Parathyroid adenoma (tissue), 2 donors: ENCODE data around the gene RSF1.

ENCODE experiments used
- H2AFZ ChIP-seq: fragments of 300-600 bp; sonication (generic); one replicate; pipeline ENCODE4 v1.7.0; 2017; ENCODE audit warnings: antibody characterized with exemption, mild to moderate bottlenecking
- H3K27ac ChIP-seq: fragments of 300-600 bp; sonication (generic); one replicate; pipeline ENCODE4 v1.7.0; 2017
- H3K27me3 ChIP-seq: fragments of 300-600 bp; sonication (generic); one replicate; pipeline ENCODE4 v1.7.0; 2017; ENCODE audit warnings: low read length; ENCODE audit not compliant: control insufficient read depth, insufficient read depth
- H3K36me3 ChIP-seq: fragments of 300-600 bp; sonication (generic); one replicate; pipeline ENCODE4 v1.7.0; 2017; ENCODE audit warnings: low read length; ENCODE audit not compliant: control insufficient read depth, insufficient read depth
- H3K4me1 ChIP-seq: fragments of 300-600 bp; sonication (generic); one replicate; pipeline ENCODE4 v1.7.0; 2017; ENCODE audit warnings: control low read depth
- H3K4me2 ChIP-seq: fragments of 300-600 bp; sonication (generic); one replicate; pipeline ENCODE4 v1.7.0; 2017; ENCODE audit warnings: low read length
- H3K4me3 ChIP-seq: fragments of 300-600 bp; sonication (generic); one replicate; pipeline ENCODE4 v1.7.0; 2017; ENCODE audit warnings: low read depth, low read length
- H3K79me2 ChIP-seq: fragments of 300-600 bp; sonication (generic); one replicate; pipeline ENCODE4 v1.7.0; 2017; ENCODE audit warnings: control low read depth
- H3K9ac ChIP-seq: fragments of 300-600 bp; sonication (generic); one replicate; pipeline ENCODE4 v1.7.0; 2017; ENCODE audit warnings: mild to moderate bottlenecking
- H3K9me3 ChIP-seq: fragments of 300-600 bp; sonication (generic); one replicate; pipeline ENCODE4 v1.7.0; 2017; ENCODE audit warnings: low read length; ENCODE audit not compliant: control insufficient read depth
- TF ChIP-seq, protein P1 (sequence below): fragments of 300-600 bp; sonication (generic); IDR thresholded peaks from one replicate; pipeline ENCODE4 v1.7.0; 2017; ENCODE audit warnings: antibody characterized with exemption, mild to moderate bottlenecking
- donor health status: primary hyperparathyroidism.

The RSF1 gene, protein sequence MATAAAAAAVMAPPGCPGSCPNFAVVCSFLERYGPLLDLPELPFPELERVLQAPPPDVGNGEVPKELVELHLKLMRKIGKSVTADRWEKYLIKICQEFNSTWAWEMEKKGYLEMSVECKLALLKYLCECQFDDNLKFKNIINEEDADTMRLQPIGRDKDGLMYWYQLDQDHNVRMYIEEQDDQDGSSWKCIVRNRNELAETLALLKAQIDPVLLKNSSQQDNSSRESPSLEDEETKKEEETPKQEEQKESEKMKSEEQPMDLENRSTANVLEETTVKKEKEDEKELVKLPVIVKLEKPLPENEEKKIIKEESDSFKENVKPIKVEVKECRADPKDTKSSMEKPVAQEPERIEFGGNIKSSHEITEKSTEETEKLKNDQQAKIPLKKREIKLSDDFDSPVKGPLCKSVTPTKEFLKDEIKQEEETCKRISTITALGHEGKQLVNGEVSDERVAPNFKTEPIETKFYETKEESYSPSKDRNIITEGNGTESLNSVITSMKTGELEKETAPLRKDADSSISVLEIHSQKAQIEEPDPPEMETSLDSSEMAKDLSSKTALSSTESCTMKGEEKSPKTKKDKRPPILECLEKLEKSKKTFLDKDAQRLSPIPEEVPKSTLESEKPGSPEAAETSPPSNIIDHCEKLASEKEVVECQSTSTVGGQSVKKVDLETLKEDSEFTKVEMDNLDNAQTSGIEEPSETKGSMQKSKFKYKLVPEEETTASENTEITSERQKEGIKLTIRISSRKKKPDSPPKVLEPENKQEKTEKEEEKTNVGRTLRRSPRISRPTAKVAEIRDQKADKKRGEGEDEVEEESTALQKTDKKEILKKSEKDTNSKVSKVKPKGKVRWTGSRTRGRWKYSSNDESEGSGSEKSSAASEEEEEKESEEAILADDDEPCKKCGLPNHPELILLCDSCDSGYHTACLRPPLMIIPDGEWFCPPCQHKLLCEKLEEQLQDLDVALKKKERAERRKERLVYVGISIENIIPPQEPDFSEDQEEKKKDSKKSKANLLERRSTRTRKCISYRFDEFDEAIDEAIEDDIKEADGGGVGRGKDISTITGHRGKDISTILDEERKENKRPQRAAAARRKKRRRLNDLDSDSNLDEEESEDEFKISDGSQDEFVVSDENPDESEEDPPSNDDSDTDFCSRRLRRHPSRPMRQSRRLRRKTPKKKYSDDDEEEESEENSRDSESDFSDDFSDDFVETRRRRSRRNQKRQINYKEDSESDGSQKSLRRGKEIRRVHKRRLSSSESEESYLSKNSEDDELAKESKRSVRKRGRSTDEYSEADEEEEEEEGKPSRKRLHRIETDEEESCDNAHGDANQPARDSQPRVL (N-terminal part only)

DNA sequence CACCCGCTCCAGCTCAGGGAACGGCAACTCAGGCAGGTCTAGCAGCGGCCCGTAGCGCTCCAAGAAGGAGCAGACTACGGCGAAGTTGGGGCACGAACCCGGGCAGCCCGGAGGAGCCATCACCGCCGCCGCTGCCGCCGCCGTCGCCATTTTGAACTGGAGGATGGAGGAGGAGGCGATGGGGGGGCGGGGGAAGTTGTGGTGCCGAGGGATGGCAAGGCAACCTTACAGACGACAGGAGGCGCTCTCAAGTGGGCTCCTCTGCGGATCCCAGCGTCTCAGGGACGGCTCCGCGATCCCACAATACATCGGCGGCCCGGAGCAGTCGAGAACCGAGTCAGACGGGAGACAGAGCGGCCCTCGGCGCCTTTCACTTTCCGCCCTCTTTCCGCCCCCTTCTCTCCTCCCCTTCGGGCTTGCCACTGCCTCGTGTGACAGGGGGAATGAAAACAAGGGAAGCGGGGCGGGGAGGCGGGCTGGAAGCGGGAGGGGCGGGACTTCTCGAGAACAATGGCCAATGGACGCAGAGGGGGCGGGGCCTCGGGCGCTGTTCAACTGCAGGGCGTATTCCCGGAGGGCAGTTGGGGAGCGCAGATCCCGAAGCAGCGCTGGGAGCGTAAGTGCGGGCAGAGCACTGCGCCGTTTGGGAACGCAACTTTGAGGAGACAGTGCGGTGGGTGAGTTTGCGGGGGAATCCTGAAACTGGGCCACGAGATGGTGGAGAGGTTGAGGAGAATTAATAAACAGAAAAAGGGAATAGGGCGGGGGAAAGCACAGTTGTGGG, at the start of gene RSF1, which contains the start of gene AAMDC:
RSF1 (minus strand) TSS at position 158 of the 784 bp plus-strand sequence; CDS start at position 150, 8 bp downstream.
AAMDC (plus strand) TSS at position 580 of the 784 bp plus-strand sequence. CDS start 21,353 bp downstream, outside the sequence.
- Histone ChIP-seq H3K4me3 (peak within 1 kb of the TSS; percentile 79), H3K36me3 (no peaks in the 10 kb centered on the region), H3K9ac (peak within 1 kb of the TSS; percentile 76), H3K79me2 (peaks cover 11% of the 10 kb centered on the region), H3K4me1 (peaks cover 5% of the 10 kb centered on the region), H3K4me2 (peak within 1 kb of the TSS; percentile 86), H3K27me3 (no peaks in the 10 kb centered on the region), H3K9me3 (no peaks in the 10 kb centered on the region), H3K27ac (peak within 1 kb of the TSS; percentile 83), H2AFZ (peak within 1 kb of the TSS; percentile 85)
- TF ChIP-seq, protein P1, sequence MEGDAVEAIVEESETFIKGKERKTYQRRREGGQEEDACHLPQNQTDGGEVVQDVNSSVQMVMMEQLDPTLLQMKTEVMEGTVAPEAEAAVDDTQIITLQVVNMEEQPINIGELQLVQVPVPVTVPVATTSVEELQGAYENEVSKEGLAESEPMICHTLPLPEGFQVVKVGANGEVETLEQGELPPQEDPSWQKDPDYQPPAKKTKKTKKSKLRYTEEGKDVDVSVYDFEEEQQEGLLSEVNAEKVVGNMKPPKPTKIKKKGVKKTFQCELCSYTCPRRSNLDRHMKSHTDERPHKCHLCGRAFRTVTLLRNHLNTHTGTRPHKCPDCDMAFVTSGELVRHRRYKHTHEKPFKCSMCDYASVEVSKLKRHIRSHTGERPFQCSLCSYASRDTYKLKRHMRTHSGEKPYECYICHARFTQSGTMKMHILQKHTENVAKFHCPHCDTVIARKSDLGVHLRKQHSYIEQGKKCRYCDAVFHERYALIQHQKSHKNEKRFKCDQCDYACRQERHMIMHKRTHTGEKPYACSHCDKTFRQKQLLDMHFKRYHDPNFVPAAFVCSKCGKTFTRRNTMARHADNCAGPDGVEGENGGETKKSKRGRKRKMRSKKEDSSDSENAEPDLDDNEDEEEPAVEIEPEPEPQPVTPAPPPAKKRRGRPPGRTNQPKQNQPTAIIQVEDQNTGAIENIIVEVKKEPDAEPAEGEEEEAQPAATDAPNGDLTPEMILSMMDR = peak; percentile 69

DNA sequence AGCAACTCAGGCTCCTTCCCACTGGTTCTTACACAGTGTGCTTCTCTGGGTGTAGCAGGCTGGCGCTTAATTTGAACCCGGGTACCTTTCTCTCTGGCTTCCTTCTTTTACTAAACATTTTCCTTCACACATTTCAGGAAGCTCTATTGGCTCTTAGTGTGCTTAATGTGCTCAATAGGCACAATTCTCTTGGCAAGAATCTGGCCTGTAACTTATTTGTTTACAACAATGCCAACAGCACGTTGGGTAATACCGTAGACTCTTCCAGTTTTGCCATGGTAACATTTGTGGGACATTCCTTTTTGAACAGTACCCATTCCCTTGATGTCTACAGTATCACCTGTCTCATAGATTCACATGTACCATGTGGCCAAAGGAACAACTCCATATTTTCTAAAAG, 48.2 kb upstream of the RSF1 start:
- no peaks in the 10 kb centered on the region for H3K27me3 ChIP-seq
- no peaks in the 10 kb centered on the region for H3K4me1 ChIP-seq
- TF ChIP-seq, protein P1 = no peak
- H3K79me2 ChIP-seq = no peaks in the 10 kb centered on the region
- no peak overlapping the region for H3K4me2 ChIP-seq
- H2AFZ ChIP-seq = no peak overlapping the region
- H3K27ac ChIP-seq = no peak overlapping the region
- no peaks in the 10 kb centered on the region for H3K36me3 ChIP-seq
- H3K9me3 ChIP-seq = no peaks in the 10 kb centered on the region
- H3K9ac ChIP-seq = no peak overlapping the region
- H3K4me3 ChIP-seq = no peak overlapping the region

DNA sequence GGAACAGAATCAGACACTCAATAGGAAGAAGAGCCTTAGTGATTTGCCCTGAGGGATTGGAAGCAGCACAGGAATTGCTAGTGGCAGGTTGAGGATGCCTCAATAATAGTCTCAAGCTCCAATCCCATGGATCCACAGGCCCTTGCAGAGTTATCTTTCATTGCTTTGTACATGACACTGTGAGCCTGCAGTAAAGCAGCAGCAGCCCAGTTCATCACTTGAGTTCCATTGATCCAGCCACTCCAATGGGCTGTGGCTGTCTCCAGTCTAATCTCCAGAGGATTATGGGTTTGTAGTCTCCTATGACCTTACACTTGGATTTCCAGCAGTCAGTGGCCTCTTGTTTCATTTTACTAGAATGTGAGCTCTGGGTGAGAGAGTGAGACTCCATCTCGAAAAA, 45.8 kb upstream of the RSF1 start:
- H3K4me1 ChIP-seq = no peaks in the 10 kb centered on the region

More for the DNA sequence above, 45.8 kb upstream of the RSF1 start:
- H3K27ac ChIP-seq = no peak overlapping the region
- H3K9ac ChIP-seq = no peak overlapping the region
- no peak overlapping the region for H3K4me3 ChIP-seq
- no peak overlapping the region for H3K4me2 ChIP-seq
- H3K79me2 ChIP-seq = no peaks in the 10 kb centered on the region
- TF ChIP-seq, protein P1 = no peak
- H2AFZ ChIP-seq = no peak overlapping the region
- H3K9me3 ChIP-seq = no peaks in the 10 kb centered on the region
- H3K27me3 ChIP-seq = no peaks in the 10 kb centered on the region
- H3K36me3 ChIP-seq = no peaks in the 10 kb centered on the region
